AG04449 (cell line): ENCODE measurements around the gene HS3ST4.

ENCODE experiments used
- CTCF ChIA-PET: fragments of 350-600 bp; formaldehyde crosslinking; extraction: SDS; loops from one replicate; lab custom pipeline; 2021; ENCODE audit warnings: antibody characterized with exemption; lab: Yijun Ruan, JAX
- POLR2A ChIA-PET: fragments of 400-600, 350-600 bp; formaldehyde crosslinking; extraction: SDS; loops from one replicate; lab custom pipeline; 2020; ENCODE audit warnings: antibody characterized with exemption, inconsistent platforms; lab: Yijun Ruan, JAX
- DNase-seq: peaks from one replicate; pipeline ENCODE4 v3.0.0-alpha.2; 2010; ENCODE audit warnings: low read depth, low spot score
- H3K4me3 ChIP-seq: 2 replicates; pipeline ENCODE4 v1.5.1; 2011; ENCODE audit warnings: low read depth, mild to moderate bottlenecking, control low read depth, low read length
- TF ChIP-seq, protein P1 (sequence below): IDR thresholded peaks from one replicate; pipeline ENCODE4 v1.5.1; 2011; ENCODE audit warnings: mild to moderate bottlenecking, moderate library complexity, low read length, control low read depth, inconsistent platforms; ENCODE audit not compliant: insufficient read depth; ENCODE audit errors: missing control alignments

Gene HS3ST4

DNA sequence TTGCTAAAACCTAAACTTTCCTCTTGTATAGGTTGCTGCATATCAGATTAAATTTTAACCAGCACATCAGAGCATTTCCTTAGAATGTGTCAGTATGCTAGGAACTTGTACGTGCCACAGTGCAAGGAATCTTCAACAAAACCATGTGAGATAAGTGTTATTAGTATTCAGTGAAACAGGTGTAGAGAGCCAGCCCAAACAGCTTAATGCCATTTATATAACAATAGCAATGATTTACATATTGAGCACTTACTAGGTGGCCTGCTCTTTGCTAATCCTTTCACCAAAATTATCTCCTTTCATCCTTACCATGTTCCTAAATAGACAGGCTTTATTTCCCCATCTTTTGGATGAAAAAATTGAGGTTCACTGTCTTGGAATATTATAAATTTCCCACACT is 485.7 kb downstream of the HS3ST4 start:
- no peak for DNase-seq
- ChIA-PET POLR2A (no interaction called here), CTCF (no interaction called here)
- TF ChIP-seq, protein P1, sequence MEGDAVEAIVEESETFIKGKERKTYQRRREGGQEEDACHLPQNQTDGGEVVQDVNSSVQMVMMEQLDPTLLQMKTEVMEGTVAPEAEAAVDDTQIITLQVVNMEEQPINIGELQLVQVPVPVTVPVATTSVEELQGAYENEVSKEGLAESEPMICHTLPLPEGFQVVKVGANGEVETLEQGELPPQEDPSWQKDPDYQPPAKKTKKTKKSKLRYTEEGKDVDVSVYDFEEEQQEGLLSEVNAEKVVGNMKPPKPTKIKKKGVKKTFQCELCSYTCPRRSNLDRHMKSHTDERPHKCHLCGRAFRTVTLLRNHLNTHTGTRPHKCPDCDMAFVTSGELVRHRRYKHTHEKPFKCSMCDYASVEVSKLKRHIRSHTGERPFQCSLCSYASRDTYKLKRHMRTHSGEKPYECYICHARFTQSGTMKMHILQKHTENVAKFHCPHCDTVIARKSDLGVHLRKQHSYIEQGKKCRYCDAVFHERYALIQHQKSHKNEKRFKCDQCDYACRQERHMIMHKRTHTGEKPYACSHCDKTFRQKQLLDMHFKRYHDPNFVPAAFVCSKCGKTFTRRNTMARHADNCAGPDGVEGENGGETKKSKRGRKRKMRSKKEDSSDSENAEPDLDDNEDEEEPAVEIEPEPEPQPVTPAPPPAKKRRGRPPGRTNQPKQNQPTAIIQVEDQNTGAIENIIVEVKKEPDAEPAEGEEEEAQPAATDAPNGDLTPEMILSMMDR = no peak
- H3K4me3 ChIP-seq = no peak overlapping the region

- TF ChIP-seq, protein P1 = no peak
- POLR2A ChIA-PET = no interaction called here
Measured at GRCh38 chr16:26178298-26178697, 486.5 kb downstream of the HS3ST4 start.

GRCh38 chr16:26186091-26186615 is 494.4 kb downstream of the HS3ST4 start:
- ChIA-PET POLR2A (no interaction called here), CTCF (no interaction called here)
- no peak overlapping the region for H3K4me3 ChIP-seq
- no peak for DNase-seq
- TF ChIP-seq, protein P1 = no peak

More at GRCh38 chr16:26178298-26178697, 486.5 kb downstream of the HS3ST4 start:
- DNase-seq = no peak
- CTCF ChIA-PET = no interaction called here
- no peak overlapping the region for H3K4me3 ChIP-seq
